Measurements from ENCODE around the gene TBC1D3I.
"Not testable (repeated sequence)": the region's sequence is repeated elsewhere in the genome, so short reads cannot be mapped to it uniquely, and the experiment has no call there.

The TBC1D3I gene

DNA sequence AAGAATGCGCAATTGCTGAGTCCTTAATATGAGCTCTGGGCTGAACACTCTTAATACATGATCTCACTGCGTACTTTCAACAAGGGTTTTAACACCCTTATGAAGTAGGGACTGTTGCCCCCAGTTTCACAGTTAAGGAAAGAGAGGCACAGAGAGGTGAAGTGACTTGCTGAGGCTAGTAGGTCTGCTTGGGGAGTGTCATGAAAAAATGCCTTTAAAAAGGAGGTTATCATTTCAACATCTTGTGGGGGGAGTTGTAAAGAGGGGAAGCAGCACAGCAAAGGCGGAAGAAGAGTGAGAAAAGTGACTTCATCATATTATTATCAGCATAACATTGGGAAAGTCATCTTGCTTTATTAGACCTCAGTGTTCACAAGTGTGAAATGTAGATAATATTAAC lies 51.4 kb downstream of the TBC1D3I start:
- H3K4me3 ChIP-seq (ENCODE audit: low read depth, low read length): no peak overlapping the region
- TF ChIP-seq, protein P1, sequence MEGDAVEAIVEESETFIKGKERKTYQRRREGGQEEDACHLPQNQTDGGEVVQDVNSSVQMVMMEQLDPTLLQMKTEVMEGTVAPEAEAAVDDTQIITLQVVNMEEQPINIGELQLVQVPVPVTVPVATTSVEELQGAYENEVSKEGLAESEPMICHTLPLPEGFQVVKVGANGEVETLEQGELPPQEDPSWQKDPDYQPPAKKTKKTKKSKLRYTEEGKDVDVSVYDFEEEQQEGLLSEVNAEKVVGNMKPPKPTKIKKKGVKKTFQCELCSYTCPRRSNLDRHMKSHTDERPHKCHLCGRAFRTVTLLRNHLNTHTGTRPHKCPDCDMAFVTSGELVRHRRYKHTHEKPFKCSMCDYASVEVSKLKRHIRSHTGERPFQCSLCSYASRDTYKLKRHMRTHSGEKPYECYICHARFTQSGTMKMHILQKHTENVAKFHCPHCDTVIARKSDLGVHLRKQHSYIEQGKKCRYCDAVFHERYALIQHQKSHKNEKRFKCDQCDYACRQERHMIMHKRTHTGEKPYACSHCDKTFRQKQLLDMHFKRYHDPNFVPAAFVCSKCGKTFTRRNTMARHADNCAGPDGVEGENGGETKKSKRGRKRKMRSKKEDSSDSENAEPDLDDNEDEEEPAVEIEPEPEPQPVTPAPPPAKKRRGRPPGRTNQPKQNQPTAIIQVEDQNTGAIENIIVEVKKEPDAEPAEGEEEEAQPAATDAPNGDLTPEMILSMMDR (IDR thresholded peaks at IDR 0.05; ENCODE audit: low read depth, low read length): no peak

DNA sequence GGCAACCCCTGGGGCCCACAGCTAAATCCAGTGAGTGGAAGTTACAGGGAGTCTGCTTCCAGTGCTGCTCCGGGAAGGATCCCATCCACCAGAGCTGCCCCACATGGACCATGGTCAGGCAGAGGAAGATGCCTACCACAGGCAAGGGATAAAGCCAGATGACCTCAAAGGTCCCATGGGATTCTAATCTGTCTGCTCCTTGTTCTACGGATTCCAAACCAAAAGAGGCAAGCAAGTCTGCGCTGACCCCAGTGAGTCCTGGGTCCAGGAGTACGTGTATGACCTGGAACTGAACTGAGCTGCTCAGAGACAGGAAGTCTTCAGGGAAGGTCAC lies 52.1 kb downstream of the TBC1D3I start:
- no peak overlapping the region for H3K4me3 ChIP-seq (ENCODE audit: low read depth, low read length)
- TF ChIP-seq, protein P1 (IDR thresholded peaks at IDR 0.05; ENCODE audit: low read depth, low read length): no peak

DNA sequence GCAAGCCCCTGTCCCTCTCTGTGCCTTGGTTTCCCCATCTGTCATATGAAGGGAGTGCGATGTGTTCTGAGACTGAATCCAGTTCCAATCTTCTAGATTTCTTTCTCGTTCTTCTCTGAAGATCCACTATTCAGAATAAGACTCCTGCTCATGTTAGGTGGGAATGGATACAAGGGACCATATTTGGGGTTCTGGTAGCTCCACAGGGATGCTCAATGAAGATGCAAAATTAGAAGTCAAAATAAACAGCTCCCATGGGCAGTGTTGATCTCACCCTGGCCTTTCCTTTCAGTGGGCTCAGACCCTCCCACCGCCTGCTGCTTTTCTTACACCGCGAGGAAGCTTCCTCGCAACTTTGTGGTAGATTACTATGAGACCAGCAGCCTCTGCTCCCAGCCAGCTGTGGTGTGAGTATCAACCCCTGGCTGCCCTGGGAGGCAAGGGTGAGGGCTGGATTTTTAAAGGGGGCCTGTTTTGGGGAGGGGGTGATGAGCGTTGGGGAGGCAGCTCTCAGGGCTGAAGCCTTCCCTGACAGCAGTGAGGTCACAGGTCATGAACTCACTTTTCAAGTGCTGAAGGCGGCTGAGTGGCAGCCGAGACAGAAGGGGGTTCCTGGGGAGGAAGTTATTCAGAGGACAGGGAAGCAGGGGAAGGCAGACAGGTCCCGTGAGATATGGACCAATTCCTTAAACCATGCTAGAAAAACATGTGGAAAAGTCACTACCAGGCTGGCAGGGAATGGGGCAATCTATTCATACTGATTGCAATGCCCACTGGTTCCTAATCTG lies 52.7 kb downstream of the TBC1D3I start:
- not testable (repeated sequence) for H3K4me3 ChIP-seq (ENCODE audit: low read depth, low read length)

DNA sequence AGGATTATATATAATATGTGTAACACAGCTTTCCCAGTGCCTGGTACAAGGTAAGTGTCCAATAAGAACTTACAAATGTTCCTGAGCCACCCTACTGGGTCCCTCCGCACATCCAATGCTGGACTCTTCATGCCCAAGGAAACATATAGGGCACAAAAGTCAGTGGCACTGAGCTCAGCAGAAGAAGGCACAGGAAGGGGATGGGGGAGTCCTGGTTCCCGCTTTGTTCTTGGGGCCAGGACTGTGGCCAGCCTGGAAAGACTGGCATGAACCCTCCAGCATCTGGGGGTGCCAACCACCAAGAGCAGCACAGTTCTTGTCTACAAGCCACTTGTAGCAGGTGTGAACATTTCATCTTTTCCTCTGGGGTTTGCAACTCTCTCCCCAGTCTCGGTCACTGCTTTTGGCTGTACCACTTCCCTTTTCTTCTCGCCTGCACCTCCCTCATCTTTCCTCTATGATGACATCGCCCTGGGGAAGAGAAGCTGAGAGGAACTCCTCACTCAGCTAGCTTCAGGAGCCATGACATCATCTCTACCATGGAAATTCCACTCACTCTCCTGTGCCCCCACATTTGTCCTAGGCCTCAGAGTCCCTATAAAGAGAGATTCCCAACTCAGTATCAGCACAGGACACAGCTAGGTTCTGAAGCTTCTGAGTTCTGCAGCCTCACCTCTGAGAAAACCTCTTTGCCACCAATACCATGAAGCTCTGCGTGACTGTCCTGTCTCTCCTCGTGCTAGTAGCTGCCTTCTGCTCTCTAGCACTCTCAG lies 53.7 kb downstream of the TBC1D3I start, which contains the start of gene CCL4L2:
Gene CCL4L2, plus strand, starts transcription at position 625 of the 773 bp plus-strand sequence.
- not testable (repeated sequence) for H3K4me3 ChIP-seq (ENCODE audit: low read depth, low read length)

DNA sequence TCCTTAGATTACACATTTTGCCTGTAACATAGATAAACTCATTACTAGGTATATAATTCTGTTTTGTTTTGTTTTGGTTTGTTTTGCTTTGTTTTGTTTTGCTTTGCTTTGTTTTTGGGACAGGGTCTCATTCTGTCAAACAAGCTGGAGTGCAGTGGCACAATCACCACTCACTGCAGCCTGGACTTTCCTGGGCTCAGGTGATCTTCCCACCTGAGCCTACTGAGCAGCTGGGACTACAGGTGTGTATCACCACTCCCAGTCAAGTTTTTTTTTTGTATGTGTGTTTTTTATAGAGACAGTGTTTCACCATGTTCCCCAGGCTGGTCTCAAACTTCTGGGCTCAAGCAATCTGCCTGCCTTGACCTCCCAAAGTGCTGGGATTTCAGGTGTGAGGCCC lies 54.8 kb downstream of the TBC1D3I start:
- no peak overlapping the region for H3K4me3 ChIP-seq (ENCODE audit: low read depth, low read length)
- TF ChIP-seq, protein P1 (IDR thresholded peaks at IDR 0.05; ENCODE audit: low read depth, low read length): no peak

DNA sequence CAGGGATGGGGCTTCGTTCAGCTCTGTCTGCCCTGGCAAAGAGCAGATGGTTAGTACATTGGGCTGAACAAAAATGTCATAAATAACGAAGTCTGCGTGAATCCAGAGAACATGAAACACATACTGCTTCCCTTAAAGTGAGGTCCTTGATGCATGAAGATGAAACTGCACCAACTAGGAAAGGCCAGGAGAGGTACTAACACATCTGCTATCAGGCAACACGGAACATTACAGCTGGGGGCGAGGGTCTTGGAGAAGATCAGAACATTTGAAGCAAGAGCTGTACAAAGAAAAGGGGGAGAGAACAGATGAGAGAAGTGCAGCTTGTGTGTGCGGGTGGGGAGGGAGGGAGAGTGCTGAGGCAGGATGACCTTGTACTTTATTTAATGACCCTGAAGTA lies 57.0 kb downstream of the TBC1D3I start:
- not testable (repeated sequence) for H3K4me3 ChIP-seq (ENCODE audit: low read depth, low read length)

DNA sequence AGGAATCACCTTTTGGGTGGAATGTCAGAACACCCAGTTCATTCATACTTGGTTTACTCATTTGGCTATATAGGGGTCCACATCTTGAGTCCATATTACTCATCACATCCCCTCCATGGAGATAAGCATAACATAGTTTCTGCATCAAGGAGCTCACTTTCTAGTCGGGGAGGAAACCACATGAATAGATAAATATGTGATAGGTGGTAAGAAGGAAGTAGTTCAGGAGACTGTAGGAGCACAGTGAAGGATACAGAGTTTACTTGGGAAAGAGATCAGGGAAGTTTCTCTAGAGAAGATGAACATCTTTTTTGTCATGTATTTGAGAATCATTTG lies 57.9 kb downstream of the TBC1D3I start:
- H3K4me3 ChIP-seq (ENCODE audit: low read depth, low read length): not testable (repeated sequence)

DNA sequence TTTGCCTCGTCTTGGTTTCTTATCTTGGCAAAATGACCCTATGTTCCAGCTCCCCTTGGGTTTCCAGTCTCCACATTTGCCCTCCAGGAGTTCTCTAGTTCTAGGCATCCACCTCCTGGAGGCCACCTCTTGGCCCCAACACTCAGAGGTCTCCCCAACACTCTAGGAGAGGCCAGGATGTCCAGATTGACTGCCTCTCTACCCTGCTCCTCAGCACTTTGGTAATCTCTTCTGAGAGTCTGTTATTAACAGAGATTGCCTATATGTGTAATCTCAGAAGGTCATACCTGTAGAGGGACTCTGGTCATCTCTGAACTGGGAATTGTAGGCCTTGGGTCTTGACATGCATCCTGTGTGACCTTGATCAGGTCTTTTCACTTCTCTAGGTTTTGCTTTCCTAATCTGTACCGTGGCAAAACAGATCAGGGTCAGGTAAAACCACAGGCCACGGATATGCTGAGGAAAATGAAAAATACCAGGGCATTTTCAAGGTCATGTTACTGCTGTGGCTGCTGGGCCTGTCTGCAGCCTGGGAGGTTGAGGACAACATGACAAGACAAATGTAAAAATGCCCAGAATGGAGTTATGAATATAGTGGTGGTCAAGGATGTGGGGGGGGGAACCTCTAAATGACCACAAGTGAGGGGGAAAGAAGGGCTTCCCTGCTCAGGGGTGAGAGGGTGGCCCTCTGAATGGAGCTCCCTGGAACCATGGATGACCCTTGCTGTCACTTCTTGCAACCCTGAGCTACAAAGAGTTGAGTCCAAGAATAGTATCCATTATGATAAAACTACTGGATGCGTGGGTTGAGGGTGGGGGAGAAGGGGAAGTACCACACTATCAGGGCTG lies 58.5 kb downstream of the TBC1D3I start:
- TF ChIP-seq, protein P1 (IDR thresholded peaks at IDR 0.05; ENCODE audit: low read depth, low read length): no peak
- H3K4me3 ChIP-seq (ENCODE audit: low read depth, low read length): no peak overlapping the region

DNA sequence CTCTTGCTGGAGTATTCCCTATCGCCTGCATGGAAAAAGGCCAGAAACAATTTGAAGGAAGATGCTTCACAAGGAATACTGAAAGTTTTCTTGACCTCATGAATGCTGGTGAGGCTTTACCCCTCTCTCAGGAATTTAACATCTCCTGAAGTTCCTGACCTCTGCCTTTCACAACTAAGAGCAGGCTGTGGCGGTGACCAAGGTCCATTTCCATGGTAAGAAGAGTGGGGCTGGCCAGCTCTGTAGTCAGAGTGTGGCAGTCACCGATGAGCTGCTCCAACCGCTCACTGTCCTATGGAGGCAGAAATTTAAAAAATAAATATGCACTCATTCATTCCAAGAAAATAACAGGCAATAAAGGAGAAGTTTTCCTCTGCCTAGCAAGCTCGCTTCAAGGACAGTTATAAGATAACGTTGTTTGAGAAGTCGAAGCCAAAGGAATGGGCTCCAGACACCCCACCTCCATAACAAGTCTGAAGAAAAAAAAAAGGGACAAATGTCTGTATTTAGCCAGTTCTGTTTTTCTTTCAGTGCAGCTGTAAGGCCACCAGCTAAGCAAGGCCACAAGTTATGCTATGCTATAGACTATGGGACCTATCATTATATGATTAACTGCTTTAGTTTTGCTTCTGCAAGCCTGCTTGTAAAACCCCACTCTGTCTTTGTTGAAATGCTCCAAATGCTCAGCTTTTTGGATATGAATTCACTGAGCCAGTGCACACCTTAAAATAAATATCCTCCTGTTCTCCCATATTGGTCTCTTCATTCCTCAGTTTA lies 59.5 kb downstream of the TBC1D3I start:
- TF ChIP-seq, protein P1 (IDR thresholded peaks at IDR 0.05; ENCODE audit: low read depth, low read length): no peak
- H3K4me3 ChIP-seq (ENCODE audit: low read depth, low read length): no peak overlapping the region
